ENCODE data around the gene NFIB.

NFIB gene

GRCh38 chr9:14344941-14345353, 31.0 kb upstream of the NFIB start:
- DNase-seq: no peak

- no peak for DNase-seq
Measured at GRCh38 chr9:14344053-14344524, 30.1 kb upstream of the NFIB start.

- DNase-seq: no peak
Measured at GRCh38 chr9:14343261-14344031, 29.5 kb upstream of the NFIB start.

- DNase-seq: no peak
Measured at GRCh38 chr9:14342736-14343135, 28.8 kb upstream of the NFIB start.

GRCh38 chr9:14341437-14342122, 27.6 kb upstream of the NFIB start:
- DNase-seq: no peak

- no peak for DNase-seq
Measured at GRCh38 chr9:14340994-14341393, 27.1 kb upstream of the NFIB start.

- DNase-seq: no peak
Measured at GRCh38 chr9:14340219-14340873, 26.4 kb upstream of the NFIB start.

GRCh38 chr9:14339746-14340145, 25.8 kb upstream of the NFIB start:
- no peak for DNase-seq

GRCh38 chr9:14337615-14338014, 23.7 kb upstream of the NFIB start:
- DNase-seq: no peak

GRCh38 chr9:14336244-14336643, 22.3 kb upstream of the NFIB start:
- no peak for DNase-seq

- no peak for DNase-seq
Measured at GRCh38 chr9:14331120-14331519, 17.2 kb upstream of the NFIB start.

GRCh38 chr9:14327036-14327435, 13.1 kb upstream of the NFIB start:
- DNase-seq: no peak

GRCh38 chr9:14326264-14326826, 12.4 kb upstream of the NFIB start:
- DNase-seq: no peak

GRCh38 chr9:14325147-14325546, 11.2 kb upstream of the NFIB start:
- DNase-seq: no peak

- DNase-seq: no peak
Measured at GRCh38 chr9:14323985-14324650, 10.2 kb upstream of the NFIB start.

- no peak for DNase-seq
Measured at GRCh38 chr9:14323083-14323971, 9.4 kb upstream of the NFIB start.

GRCh38 chr9:14322211-14323082, 8.5 kb upstream of the NFIB start:
- peak; percentile 93 for DNase-seq

- DNase-seq: no peak
Measured at GRCh38 chr9:14321517-14322130, 7.7 kb upstream of the NFIB start.

- peak; percentile 45 for DNase-seq
Measured at GRCh38 chr9:14320271-14321181, 6.6 kb upstream of the NFIB start.
